PC-3 (cell line): ENCODE data around the gene MMP14.

Experiments used
- CTCF ChIP-seq: fragments of 300-600 bp; sonication (generic); conservative IDR thresholded peaks from 2 replicates; pipeline ENCODE4 v1.5.1; 2017; ENCODE audit warnings: antibody characterized with exemption, low read depth, mild to moderate bottlenecking, low read length
- EZH2 ChIP-seq: fragments of 300-600 bp; sonication (generic); IDR thresholded peaks from one replicate; pipeline ENCODE4 v1.6.1; 2017; ENCODE audit warnings: antibody characterized with exemption, mild to moderate bottlenecking, low read length; ENCODE audit not compliant: unreplicated experiment
- EZH2phosphoT487 ChIP-seq: fragments of 300-600 bp; sonication (generic); IDR thresholded peaks from 2 replicates; pipeline ENCODE4 v1.6.1; 2018; ENCODE audit warnings: mild to moderate bottlenecking, antibody characterized with exemption, low read length, borderline replicate concordance

- TF ChIP-seq EZH2: no peak
- TF ChIP-seq CTCF: no peak
- no peak for TF ChIP-seq EZH2phosphoT487
Measured at GRCh38 chr14:22861651-22862050, 25.3 kb downstream of the MMP14 start.
